SKM-1 (cell line): ENCODE data around the gene TNIP3.

Experiments used
- DNase-seq: peaks from one replicate; lab custom pipeline; 2025; ENCODE audit not compliant: unreplicated experiment; lab: John Stamatoyannopoulos, UW

Gene TNIP3

GRCh38 chr4:121140716-121141460 lies 23.2 kb downstream of the TNIP3 start:
- no peak for DNase-seq

DNA sequence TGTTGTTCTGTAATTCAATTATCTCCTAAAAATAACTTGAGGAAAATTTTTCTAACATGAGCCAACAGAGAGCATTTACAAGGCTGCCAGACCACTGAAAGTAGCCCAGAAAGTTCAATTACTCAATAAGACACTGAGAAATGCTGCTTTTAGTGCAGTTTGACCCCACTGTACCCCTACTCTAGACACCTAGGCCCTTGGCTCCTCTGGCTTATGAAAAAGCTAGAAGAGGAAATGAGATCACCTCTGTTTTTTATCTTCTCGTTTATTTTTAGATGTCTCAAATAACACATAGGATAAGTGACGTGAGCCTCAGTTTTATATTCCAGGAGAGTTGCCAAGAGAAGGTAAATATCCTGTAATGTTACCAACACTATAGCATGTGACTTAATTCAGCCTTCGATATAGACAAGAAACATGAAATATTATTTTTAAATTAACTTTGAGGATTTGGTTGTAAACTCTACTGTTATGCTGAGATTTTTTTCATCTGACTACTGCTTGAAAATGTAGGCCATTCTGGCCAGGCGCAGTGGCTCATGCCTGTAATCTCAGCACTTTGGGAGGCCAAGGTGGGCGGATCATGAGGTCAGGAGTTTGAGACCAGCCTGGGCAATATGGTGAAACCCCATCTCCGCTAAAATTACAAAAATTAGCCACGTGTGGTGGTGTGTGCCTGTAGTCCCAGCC lies 24.4 kb downstream of the TNIP3 start:
- no peak for DNase-seq

DNA sequence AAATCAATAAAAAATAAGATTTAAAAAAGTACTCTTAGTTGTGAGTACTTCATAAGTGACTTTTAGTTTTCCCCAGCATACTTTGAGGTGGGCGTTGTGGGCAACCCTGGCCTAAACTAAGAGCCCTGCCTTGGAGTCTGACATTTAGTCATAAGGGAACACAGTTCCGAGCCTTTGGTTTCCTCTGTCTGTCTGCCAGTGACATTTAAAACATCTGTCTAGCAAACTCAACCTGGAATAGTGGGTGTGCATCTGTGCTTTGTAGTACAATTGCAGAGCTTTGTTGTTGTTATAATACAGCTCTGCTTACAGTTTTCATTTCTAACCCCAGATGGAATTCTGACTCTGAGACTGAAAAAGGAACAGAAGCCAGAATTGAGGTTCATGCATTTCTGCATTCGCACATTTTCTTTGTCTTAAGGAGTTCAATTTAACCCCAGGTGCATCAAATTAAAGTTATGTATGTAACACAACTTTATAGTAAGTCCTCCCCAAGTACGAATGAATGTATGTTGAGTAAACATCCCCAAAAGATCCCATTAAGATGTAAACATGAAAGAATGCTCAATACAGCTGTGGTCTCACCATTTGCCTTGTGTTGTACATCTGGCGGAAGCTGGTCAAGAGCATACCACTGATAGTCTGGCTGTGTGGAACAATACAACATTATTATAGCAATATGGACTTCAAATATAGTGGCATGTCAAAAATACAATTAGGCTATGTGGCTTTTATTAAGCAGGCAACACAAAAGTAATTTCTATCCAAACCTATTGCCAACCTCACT lies 25.9 kb downstream of the TNIP3 start:
- no peak for DNase-seq

DNA sequence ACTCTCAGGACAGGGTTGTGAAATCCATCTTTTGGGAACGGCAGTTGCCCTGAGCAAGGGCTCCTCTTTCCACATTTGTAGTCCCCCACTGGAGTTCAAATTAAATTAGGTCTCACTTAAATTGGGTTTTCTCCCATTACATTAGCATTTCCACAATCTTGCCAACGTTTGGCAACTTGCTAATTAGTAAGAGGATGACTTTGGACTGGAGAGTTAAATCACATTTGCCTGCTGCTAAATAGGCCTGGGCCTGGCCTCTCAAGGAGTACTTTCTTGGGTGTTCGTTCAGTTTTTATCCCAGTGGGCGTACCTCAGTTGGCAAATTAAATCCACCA lies 33.8 kb downstream of the TNIP3 start:
- DNase-seq: no peak

DNA sequence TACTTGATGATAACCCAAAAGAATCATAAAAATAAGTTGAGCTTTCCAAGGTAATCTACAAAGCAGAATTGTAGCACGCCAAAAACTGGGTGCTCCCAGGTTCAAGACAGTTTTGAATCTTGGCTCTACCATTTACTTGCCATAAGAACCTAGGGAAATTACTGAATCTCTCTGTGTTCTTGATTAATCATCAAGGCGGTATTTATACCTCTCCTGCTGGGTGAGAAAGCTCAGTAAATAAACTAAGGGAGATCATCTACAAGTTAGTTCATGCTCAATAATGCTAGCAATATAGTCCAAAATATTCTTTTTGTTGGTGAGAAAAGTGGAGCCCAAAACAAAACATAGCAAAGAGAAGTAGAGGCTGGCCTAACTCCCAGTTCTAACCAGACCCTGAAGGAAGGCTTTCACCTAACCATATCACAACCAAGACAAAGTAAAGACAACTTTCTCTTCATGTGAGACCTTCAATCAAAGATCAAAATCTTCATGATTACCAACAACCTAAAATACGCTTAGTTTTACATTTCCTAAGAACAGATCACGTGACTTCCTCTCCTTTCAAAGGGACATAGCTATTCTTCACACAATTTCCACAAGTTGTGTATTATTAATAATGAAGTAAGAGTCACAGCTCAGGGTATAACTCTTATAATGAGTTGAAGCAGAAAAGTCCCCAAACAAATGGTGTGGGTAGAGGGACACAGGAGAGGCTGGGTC lies 34.4 kb downstream of the TNIP3 start:
- no peak for DNase-seq

GRCh38 chr4:121127100-121127499 lies 37.0 kb downstream of the TNIP3 start:
- no peak for DNase-seq

DNA sequence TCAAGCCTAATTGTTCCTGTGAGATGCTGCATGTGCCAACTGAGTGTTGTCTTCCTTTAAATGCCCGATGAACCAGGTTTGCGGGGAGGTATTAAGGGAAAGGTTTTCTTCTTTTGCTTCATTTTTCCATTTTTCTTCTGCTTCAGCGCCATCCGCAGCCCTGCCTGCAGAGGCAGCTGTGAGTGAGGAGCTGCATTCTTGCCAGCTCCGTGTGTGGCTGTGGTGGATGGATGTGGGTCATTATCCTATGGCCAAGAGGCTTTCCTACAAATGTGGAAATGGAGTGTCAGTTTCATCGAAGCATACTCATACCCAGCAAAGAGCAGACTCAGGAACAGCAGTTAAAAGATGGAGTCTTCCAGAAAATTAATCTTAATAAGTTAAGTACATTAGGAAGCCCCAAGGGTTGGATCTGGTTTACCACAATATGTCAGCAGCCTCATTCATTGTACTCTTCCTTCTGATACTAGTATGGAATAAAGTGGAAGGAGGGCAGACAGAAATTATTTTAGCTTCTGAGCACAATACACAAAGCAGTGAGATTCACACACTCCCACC lies 37.6 kb downstream of the TNIP3 start:
- no peak for DNase-seq

- no peak for DNase-seq
These were observed 38.6 kb downstream of the TNIP3 start for GRCh38 chr4:121125498-121125885.

GRCh38 chr4:121122661-121123060 lies 41.5 kb downstream of the TNIP3 start:
- DNase-seq: no peak

- DNase-seq: no peak
These were observed 44.4 kb downstream of the TNIP3 start for GRCh38 chr4:121119715-121120114.

DNA sequence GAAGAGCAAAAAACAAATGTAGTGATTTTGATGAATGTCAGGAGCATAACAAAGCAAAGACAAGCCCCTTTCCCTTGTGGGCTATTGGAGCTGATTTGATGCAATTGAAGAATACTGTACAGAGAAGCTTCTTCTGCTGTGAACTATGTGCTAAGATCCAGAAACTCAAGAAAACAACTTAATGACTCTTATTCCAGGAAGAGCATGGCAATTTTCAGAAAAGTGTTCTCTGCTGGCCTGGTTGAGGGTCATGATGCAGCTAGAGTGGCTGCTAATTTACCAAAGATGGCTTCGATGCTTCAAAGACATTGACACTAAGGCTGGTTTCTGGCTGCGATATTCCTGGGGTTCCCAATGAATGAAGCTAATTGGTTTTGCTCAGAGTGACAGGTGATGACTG lies 45.8 kb downstream of the TNIP3 start:
- no peak for DNase-seq

- DNase-seq: no peak
These were observed 49.4 kb downstream of the TNIP3 start for GRCh38 chr4:121114756-121115155.

GRCh38 chr4:121112530-121112929 lies 51.6 kb downstream of the TNIP3 start:
- DNase-seq: no peak

DNA sequence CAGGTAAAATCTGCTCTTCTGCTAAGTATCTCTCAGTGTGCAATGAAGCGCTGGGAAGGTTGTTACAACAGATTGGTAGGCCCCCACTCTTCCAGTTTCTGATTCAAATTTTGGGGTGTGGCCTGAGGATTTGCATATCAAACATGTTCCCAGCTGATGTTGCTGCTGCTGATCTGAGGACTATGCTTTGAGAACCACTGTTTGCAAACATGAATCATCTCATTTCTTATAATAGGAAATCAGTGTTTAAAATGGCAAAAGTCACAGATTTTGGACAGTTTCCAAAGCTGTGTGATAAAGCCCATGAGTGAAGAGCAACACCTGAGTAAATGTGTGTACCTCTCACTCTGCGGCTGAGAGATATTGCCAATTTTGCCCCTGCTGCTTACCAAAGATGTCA lies 55.6 kb downstream of the TNIP3 start:
- no peak for DNase-seq

DNA sequence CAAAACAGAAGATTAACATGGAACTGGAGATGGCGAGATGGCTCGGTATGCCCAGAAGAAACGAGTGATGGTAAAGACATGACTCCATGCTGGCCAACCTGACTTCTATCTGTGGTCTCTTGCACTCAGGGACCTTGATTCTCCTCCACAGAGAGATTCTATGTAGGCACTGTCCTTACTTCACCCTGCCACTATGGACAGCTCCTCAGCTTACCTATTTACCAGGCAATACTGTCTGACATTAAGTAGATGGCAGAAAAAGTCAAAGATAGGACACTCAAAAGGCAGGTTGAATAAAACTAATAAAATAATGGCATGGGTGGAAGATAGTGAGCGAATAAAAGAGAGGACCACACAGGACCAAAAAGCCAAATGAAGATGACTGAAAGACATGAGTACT lies 56.6 kb downstream of the TNIP3 start:
- no peak for DNase-seq

GRCh38 chr4:121100093-121100775 lies 63.9 kb downstream of the TNIP3 start:
- no peak for DNase-seq

DNA sequence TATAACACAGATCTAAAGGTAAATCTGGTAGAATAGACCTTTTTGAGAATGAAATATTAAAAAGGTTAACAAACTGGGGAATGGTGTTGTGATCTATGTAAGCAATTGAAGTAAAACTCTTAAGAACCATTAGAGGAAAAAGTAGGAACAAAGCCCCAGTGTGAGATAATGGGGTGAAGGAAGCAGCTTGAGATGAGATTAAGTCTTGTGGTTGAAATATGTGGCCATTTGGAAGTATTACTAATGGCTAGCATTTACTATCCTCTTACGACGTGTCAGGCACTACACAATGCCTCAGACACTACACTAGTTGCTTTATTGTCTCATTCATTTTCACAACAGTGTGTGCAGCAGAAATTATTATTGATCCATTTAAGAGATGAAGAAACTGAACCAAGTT lies 65.9 kb downstream of the TNIP3 start:
- DNase-seq: no peak

GRCh38 chr4:121096629-121097028 lies 67.5 kb downstream of the TNIP3 start:
- peak; percentile 37 for DNase-seq

GRCh38 chr4:121096191-121096590 lies 67.9 kb downstream of the TNIP3 start:
- DNase-seq: no peak

DNA sequence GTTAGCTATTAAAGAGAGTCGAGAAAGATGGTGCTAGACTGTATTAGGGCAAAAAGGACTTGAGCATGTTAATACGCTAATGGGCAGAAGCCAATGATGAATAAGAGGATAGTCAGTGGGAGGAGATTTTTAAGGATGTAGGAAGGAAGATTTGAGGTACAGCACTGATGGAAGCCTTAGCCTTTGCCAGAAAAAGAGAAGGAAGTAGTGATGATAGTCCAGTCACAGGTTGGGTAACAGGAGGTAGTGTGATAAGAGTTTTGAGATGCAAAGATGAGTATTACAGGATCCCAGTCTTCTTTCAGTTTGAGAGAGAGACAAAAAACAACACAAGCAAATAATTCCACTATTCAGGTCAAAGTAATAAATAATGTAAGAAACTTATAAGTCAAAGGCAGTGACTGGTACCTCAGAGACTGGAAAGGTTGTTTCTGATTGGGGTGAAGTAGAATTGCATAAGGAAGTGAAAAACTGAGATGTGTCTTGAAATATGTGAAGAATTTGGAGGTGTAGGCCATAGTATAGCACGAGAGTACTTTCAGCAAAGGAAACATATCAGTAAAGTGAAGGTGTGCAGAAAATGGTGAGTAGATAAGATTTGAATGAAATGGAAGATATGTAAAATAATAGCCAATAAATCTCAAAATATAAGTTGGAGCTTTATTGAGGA lies 69.7 kb downstream of the TNIP3 start:
- peak; percentile 32 for DNase-seq
